ENCODE measurements around the gene FER. TPM values are rescaled to one million over a fixed set of nuclear protein-coding genes. Genes with fewer than 3 reads are reported as not detected.

The FER gene
- total and polyA plus RNA-seq, 9 of the 15 experiments (the other 6 are each of a cell fraction or from before 2014, with no cell fraction given): 6.7 to 18.2 (median 8.9) TPM

GRCh38 chr5:108743846-108744245 lies 3.9 kb upstream of the FER start:
- Histone ChIP-seq H3K9me1 (ENCODE audit: control insufficient read depth, insufficient read depth, low read length) (no peaks in the 10 kb centered on the region), H3K9me3 (replicated peaks; ENCODE audit: control insufficient read depth, insufficient read depth, low read depth, low read length) (no peaks in the 10 kb centered on the region), H3K9ac (ENCODE audit: insufficient read depth in 1 of 2, low read depth in 2 of 2, low read length in 2 of 2) (no peak overlapping the region), H3K4me3 (no peak overlapping the region), H3K36me3 (ENCODE audit: control insufficient read depth, insufficient read depth, low read length) (no peaks in the 10 kb centered on the region), H3K4me1 (replicated peaks in 1 of 2; ENCODE audit: control insufficient read depth in 2 of 2, insufficient read depth in 2 of 2, low read length in 2 of 2) (peaks cover 0 to 5% of the 10 kb centered on the region in 2 experiments; a peak in 1 of 5 replicates), H4K20me1 (replicated peaks; ENCODE audit: control insufficient read depth, insufficient read depth, low read length) (no peaks in the 10 kb centered on the region), H3K27ac (ENCODE audit: extremely low read depth, low read depth, low read length) (no peak overlapping the region), H3K4me2 (ENCODE audit: insufficient read depth, low read length) (no peak overlapping the region), H3K27me3 (ENCODE audit: control insufficient read depth in 2 of 2, insufficient read depth in 2 of 2, low read length in 2 of 2) (no peaks in the 10 kb centered on the region), H3K79me2 (ENCODE audit: control insufficient read depth, insufficient read depth, low read length) (peaks cover 11% of the 10 kb centered on the region; the same call in 2 of the 3 replicates), H2AFZ (ENCODE audit: low read depth, low read length) (peak overlapping the region; percentile 37; the same call in 1 of the 2 replicates)
- no peak for DNase-seq (ENCODE audit: extremely low read depth in 1 of 4, low spot score in 3 of 4)
- ChIA-PET CTCF (ENCODE audit: low intra/inter-chr PET ratio) (no interaction called here), POLR2A (interaction anchor here (0.5 to 1.1 kb wide), 2 partner anchors 10 to 15 kb away, joined by 3 to 4 read pairs; no protein-coding TSS in a partner anchor)
- ATAC-seq: no peak
- in situ Hi-C loops (cut with MboI) (no loop called here), intact Hi-C loops (cut with micrococcal nuclease) (no loop called here)
- TF ChIP-seq SREBF1 (IDR thresholded peaks at IDR 0.05; ENCODE audit: borderline replicate concordance, low read depth, low read length): no peak
- TF ChIP-seq NFYB (IDR thresholded peaks at IDR 0.05; ENCODE audit: extremely low read depth, insufficient read length): no peak
- TF ChIP-seq HOMEZ (CRISPR knock-in tag; IDR thresholded peaks at IDR 0.05): no peak
- TF ChIP-seq GABPA (tag; conservative IDR thresholded peaks at IDR 0.05; ENCODE audit: low read depth): no peak
- no peak for TF ChIP-seq TAF15 (IDR thresholded peaks at IDR 0.05; ENCODE audit: low read depth, low read length)
- TF ChIP-seq RBFOX2 (IDR thresholded peaks at IDR 0.05; ENCODE audit: low read depth, low read length): no peak
- no peak for TF ChIP-seq TARDBP (IDR thresholded peaks at IDR 0.05)
- no peak for TF ChIP-seq ZNF699 (CRISPR knock-in tag; IDR thresholded peaks at IDR 0.05; ENCODE audit: insufficient replicate concordance)
- FAIRE-seq: no peak
- 19% methylated on average over 3 of the region's 3 CpGs for WGBS (ENCODE audit: insufficient coverage, low coverage, missing lambda C conversion rate)
- no TSS peak for BruUV-seq (replicated peaks)
